Measurements from ENCODE around the gene ARHGAP36. TPM values are rescaled to one million over a fixed set of nuclear protein-coding genes. Genes with fewer than 3 reads are reported as not detected.

ARHGAP36 gene
- total RNA-seq, 4 donors from 2014 or later = not detected

DNA sequence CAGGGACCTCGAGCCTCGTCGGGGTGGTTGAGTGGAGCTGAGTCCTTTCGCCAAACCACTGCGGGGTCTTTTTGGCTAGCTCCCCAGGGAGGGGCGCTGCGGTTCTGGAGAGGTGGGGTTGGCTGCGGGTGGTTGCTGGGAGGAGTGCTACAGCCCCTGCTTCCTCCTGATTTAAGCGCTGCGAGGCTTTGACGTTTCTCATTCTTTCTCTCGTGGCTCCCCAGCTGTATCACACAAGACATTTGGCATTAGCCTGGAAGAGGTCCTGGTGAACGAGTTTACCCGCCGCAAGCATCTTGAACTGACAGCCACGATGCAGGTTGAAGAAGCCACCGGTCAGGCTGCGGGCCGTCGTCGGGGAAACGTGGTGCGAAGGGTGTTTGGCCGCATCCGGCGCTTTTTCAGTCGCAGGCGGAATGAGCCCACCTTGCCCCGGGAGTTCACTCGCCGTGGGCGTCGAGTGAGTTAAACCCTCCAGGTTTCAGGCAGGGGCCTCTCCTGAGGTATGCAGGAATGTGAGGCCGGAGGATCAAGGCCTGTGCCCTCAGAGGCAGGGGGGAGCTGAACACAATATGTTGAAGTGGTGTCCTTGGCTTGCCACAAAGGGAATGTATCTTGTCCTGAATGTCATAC is 25.5 kb downstream of the ARHGAP36 start:
- Histone ChIP-seq H3K27ac (no peak overlapping the region), H3K27me3 (peaks cover 28% of the 10 kb centered on the region), H3K4me3 (no peak overlapping the region), H3K9me3 (no peaks in the 10 kb centered on the region), H3K36me3 (no peaks in the 10 kb centered on the region), H3K4me1 (no peaks in the 10 kb centered on the region)
- intact Hi-C loops (cut with DNase I; ENCODE audit: low total_unique reads) = no loop called here
- DNase-seq = no peak
- TF ChIP-seq EP300 (IDR thresholded peaks at IDR 0.05; ENCODE audit: low read depth) (no peak), CTCF (IDR thresholded peaks at IDR 0.05) (no peak), POLR2A (IDR thresholded peaks at IDR 0.05) (no peak), POLR2AphosphoS5 (IDR thresholded peaks at IDR 0.05) (no peak)
- 51% methylated on average over 34 of the region's 34 CpGs; no CpG with 5 or more reads in 1 of the 2 donors for WGBS, 2 donors (ENCODE audit: low coverage in 1 of 2)
- in situ Hi-C loops (cut with MboI; ENCODE audit: low pct_ligation_motif_present in 1 of 4, low pct_unique_long_range_greater_than_20kb in 1 of 4, low sequenced_read_pairs in 3 of 4) = no loop called here

- Histone ChIP-seq H3K4me3 (no peak overlapping the region), H3K27ac (no peak overlapping the region), H3K4me1 (no peaks in the 10 kb centered on the region), H3K36me3 (no peaks in the 10 kb centered on the region), H3K9me3 (no peaks in the 10 kb centered on the region), H3K27me3 (peaks cover 28% of the 10 kb centered on the region)
- intact Hi-C loops (cut with DNase I; ENCODE audit: low total_unique reads) = no loop called here
- no peak for DNase-seq
- in situ Hi-C loops (cut with MboI; ENCODE audit: low pct_ligation_motif_present in 1 of 4, low pct_unique_long_range_greater_than_20kb in 1 of 4, low sequenced_read_pairs in 3 of 4) = no loop called here
- WGBS, 2 donors (ENCODE audit: low coverage in 1 of 2) = 0 to 33% methylated on average over 3 to 7 of the region's 7 CpGs
- TF ChIP-seq POLR2AphosphoS5 (IDR thresholded peaks at IDR 0.05) = no peak
- no peak for TF ChIP-seq EP300 (IDR thresholded peaks at IDR 0.05; ENCODE audit: low read depth)
- TF ChIP-seq POLR2A (IDR thresholded peaks at IDR 0.05) = no peak
- no peak for TF ChIP-seq CTCF (IDR thresholded peaks at IDR 0.05)
Measured at GRCh38 chrX:131084145-131084544, 26.0 kb downstream of the ARHGAP36 start.

- no peaks in the 10 kb centered on the region for H3K4me1 ChIP-seq
- H3K36me3 ChIP-seq = no peaks in the 10 kb centered on the region
- in situ Hi-C loops (cut with MboI; ENCODE audit: low pct_ligation_motif_present in 1 of 4, low pct_unique_long_range_greater_than_20kb in 1 of 4, low sequenced_read_pairs in 3 of 4) (no loop called here), intact Hi-C loops (cut with DNase I; ENCODE audit: low total_unique reads) (no loop called here)
- H3K27ac ChIP-seq = no peak overlapping the region
- no peak for DNase-seq
- TF ChIP-seq POLR2AphosphoS5 (IDR thresholded peaks at IDR 0.05) (no peak), CTCF (IDR thresholded peaks at IDR 0.05) (no peak), EP300 (IDR thresholded peaks at IDR 0.05; ENCODE audit: low read depth) (no peak), POLR2A (IDR thresholded peaks at IDR 0.05) (no peak)
- no peaks in the 10 kb centered on the region for H3K9me3 ChIP-seq
- no peaks in the 10 kb centered on the region for H3K27me3 ChIP-seq
- no peak overlapping the region for H3K4me3 ChIP-seq
- WGBS, 2 donors (ENCODE audit: low coverage in 1 of 2) = 95 to 98% methylated on average over 27 of the region's 27 CpGs
Measured at GRCh38 chrX:131136776-131137175, 78.6 kb downstream of the ARHGAP36 start.

GRCh38 chrX:131139072-131139471 is 80.9 kb downstream of the ARHGAP36 start:
- TF ChIP-seq EP300 (IDR thresholded peaks at IDR 0.05; ENCODE audit: low read depth) = no peak
- TF ChIP-seq POLR2AphosphoS5 (IDR thresholded peaks at IDR 0.05) = no peak
- no peak for TF ChIP-seq CTCF (IDR thresholded peaks at IDR 0.05)
- TF ChIP-seq POLR2A (IDR thresholded peaks at IDR 0.05) = no peak
- WGBS, 2 donors (ENCODE audit: low coverage in 1 of 2) = 87% methylated on average over 2 of the region's 2 CpGs; no CpG with 5 or more reads in 1 of the 2 donors
- DNase-seq = no peak
- no peaks in the 10 kb centered on the region for H3K36me3 ChIP-seq
- no peaks in the 10 kb centered on the region for H3K9me3 ChIP-seq
- no peaks in the 10 kb centered on the region for H3K4me1 ChIP-seq
- intact Hi-C loops (cut with DNase I; ENCODE audit: low total_unique reads) = no loop called here
- H3K27me3 ChIP-seq = no peaks in the 10 kb centered on the region
- no peak overlapping the region for H3K27ac ChIP-seq
- in situ Hi-C loops (cut with MboI; ENCODE audit: low pct_ligation_motif_present in 1 of 4, low pct_unique_long_range_greater_than_20kb in 1 of 4, low sequenced_read_pairs in 3 of 4) = no loop called here
- no peak overlapping the region for H3K4me3 ChIP-seq

Other genes with a start within 250 kb of the ARHGAP36 start
- 10 to 100 TPM in 1 of 4 donors, 1 to 10 TPM in 3; 1.5 to 10.4 (median 4.6) TPM for gene ENOX2, start 155.1 kb upstream of the ARHGAP36 start, total RNA-seq
- gene IGSF1, start 231.0 kb downstream of the ARHGAP36 start, total RNA-seq = 1 to 10 TPM in 1 of 4 donors, under 1 TPM in 1, not detected in 2; 0.27 to 1.1 TPM